ENCODE results near the gene TYK2. TPM values are rescaled to one million over a fixed set of nuclear protein-coding genes. Genes with fewer than 3 reads are reported as not detected.

The TYK2 gene
- total and polyA plus RNA-seq, 2 of the 13 experiments (the other 11 are each of a cell fraction or from before 2014, with no cell fraction given): 38.8 to 60.1 TPM

DNA sequence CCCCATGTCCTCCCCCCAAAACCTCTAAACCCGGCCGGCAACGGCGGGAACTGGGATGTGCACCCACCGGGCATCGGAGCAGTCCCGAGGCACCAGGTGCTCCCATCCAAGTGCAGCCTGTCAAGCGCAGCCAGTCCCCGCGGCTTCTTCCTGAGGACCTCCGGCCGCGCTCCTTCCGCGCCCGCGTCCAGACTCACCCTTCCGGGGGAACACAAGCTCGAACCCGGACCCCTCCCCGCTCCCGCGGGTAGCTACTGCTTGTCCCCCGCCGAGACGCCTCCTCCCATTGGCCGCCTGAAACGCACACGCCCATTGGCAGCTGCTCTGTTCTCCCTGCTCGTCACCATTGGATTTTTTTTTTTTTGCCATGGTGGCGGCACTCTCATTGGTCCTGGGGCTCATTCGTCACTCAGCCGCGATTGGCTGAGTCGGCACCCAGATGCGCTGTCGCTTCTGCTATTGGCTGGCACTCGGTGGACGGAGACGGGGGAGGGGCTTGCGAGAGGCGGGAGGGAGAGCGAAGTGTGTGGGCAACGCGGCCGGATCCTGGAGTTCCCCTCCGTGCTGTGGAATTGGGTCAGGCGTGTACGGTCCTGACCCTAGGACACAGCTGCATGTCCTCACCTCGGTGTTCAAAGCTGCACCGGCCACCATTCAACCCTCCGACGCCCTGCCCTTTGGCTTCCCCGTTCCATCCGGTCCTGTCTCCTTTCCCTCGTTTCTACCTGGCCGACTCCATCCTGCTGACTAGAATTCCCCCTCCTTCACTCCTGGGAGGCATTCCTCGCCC is at the start of gene TYK2 (continued):
- TF ChIP-seq ZNF362 (CRISPR knock-in tag; IDR thresholded peaks at IDR 0.05; ENCODE audit: borderline replicate concordance) (peak; percentile 100), ZNF614 (CRISPR knock-in tag; IDR thresholded peaks at IDR 0.05; ENCODE audit: borderline replicate concordance) (no peak; the same call in 1 of the 2 replicates), DMTF1 (CRISPR knock-in tag; IDR thresholded peaks at IDR 0.05) (no peak), ZNF160 (CRISPR knock-in tag; IDR thresholded peaks at IDR 0.05) (no peak), NFIC (IDR thresholded peaks at IDR 0.05; ENCODE audit: low read length) (no peak), GPBP1L1 (CRISPR knock-in tag; IDR thresholded peaks at IDR 0.05) (no peak), HMGA1 (CRISPR knock-in tag; conservative IDR thresholded peaks at IDR 0.05) (no peak), PCBP2 (optimal IDR thresholded peaks at IDR 0.05; ENCODE audit: low read depth, low read length, poor library complexity, severe bottlenecking) (no peak), ZBTB26 (CRISPR knock-in tag; IDR thresholded peaks at IDR 0.05; ENCODE audit: borderline replicate concordance) (peak; percentile 52), YY1 (IDR thresholded peaks at IDR 0.05; ENCODE audit: insufficient read depth, insufficient replicate concordance, low read depth, low read length) (peak; percentile 37)
- TF ChIP-seq, protein P1, sequence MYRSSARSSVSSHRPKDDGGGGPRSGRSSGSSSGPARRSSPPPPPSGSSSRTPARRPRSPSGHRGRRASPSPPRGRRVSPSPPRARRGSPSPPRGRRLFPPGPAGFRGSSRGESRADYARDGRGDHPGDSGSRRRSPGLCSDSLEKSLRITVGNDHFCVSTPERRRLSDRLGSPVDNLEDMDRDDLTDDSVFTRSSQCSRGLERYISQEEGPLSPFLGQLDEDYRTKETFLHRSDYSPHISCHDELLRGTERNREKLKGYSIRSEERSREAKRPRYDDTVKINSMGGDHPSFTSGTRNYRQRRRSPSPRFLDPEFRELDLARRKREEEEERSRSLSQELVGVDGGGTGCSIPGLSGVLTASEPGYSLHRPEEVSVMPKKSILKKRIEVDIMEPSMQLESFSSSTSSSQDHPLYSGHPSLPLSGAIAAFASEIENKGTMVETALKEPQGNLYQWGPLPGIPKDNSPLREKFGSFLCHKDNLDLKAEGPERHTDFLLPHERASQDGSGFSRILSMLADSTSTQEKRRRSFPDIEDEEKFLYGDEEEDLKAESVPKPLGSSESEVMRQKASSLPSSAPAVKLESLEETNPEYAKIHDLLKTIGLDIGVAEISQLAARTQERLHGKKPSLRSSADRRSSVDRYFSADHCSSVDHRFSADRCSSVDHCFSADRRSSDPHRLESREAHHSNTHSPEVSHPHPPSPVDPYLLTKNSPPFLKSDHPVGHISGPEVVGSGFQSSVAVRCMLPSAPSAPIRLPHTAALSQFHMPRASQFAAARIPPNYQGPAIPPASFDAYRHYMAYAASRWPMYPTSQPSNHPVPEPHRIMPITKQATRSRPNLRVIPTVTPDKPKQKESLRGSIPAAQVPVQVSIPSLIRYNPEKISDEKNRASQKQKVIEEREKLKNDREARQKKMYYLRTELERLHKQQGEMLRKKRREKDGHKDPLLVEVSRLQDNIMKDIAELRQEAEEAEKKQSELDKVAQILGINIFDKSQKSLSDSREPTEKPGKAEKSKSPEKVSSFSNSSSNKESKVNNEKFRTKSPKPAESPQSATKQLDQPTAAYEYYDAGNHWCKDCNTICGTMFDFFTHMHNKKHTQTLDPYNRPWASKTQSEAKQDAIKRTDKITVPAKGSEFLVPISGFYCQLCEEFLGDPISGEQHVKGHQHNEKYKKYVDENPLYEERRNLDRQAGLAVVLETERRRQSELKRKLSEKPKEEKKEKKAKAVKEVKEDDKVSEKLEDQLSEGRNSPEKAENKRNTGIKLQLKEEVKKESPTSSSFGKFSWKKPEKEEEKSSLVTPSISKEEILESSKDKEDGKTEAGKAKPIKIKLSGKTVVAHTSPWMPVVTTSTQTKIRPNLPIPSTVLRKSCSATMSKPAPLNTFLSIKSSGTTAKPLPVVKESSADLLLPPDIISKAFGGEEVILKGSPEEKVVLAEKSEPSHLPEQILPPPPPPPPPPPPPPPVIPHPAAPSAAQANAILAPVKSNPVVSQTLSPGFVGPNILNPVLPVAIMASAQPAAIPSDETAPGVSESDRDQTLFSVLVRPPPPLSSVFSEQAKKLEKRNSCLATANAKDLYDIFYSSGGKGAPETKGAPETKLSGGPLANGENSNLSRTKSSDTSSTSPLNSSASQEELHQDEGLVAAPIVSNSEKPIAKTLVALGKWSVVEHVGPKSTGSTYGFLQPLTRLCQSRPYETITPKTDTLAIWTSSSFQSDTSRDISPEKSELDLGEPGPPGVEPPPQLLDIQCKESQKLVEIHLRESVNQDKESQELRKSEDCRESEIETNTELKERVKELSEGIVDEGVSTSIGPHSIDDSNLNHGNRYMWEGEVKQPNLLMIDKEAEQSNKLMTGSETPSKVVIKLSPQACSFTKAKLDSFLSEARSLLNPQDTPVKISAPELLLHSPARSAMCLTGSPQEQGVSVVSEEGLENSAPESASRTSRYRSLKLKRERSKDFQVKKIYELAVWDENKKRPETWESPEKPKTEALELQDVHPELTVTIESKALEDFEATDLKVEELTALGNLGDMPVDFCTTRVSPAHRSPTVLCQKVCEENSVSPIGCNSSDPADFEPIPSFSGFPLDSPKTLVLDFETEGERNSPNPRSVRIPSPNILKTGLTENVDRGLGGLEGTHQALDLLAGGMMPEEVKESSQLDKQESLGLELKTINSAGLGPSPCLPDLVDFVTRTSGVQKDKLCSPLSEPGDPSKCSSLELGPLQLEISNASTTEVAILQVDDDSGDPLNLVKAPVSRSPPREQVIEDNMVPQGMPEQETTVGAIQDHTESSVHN (CRISPR knock-in tag; IDR thresholded peaks at IDR 0.05): no peak
- TF ChIP-seq, protein P2, sequence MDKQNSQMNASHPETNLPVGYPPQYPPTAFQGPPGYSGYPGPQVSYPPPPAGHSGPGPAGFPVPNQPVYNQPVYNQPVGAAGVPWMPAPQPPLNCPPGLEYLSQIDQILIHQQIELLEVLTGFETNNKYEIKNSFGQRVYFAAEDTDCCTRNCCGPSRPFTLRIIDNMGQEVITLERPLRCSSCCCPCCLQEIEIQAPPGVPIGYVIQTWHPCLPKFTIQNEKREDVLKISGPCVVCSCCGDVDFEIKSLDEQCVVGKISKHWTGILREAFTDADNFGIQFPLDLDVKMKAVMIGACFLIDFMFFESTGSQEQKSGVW (CRISPR knock-in tag; IDR thresholded peaks at IDR 0.05; ENCODE audit: borderline replicate concordance): no peak
